Measurements from ENCODE around the gene SDK1. TPM values are rescaled to one million over a fixed set of nuclear protein-coding genes. Genes with fewer than 3 reads are reported as not detected.

The SDK1 gene
- total RNA-seq (2022; extraction: Qiagen RNA extraction; ENCODE audit: low read depth): 0.31 to 0.74 TPM (median 0.37 TPM) in 5 replicates

GRCh38 chr7:3300651-3301448, at the start of gene SDK1:
Gene SDK1, plus strand, starts transcription at chr7:3301252. Its CDS starts 335 bp downstream, at chr7:3301587.

Measured in A549 treated with RU486 at 1 μM for 4 hours (cell line).